GM21723 (cell line): ENCODE data around the gene SLC47A2.

Experiments used
- ATAC-seq: cut with Tn5 transposase; IDR thresholded peaks from one replicate; pipeline ENCODE4 v1.9.1; 2021; ENCODE audit warnings: mild to moderate bottlenecking, moderate library complexity; ENCODE audit not compliant: unreplicated experiment

SLC47A2 gene

DNA sequence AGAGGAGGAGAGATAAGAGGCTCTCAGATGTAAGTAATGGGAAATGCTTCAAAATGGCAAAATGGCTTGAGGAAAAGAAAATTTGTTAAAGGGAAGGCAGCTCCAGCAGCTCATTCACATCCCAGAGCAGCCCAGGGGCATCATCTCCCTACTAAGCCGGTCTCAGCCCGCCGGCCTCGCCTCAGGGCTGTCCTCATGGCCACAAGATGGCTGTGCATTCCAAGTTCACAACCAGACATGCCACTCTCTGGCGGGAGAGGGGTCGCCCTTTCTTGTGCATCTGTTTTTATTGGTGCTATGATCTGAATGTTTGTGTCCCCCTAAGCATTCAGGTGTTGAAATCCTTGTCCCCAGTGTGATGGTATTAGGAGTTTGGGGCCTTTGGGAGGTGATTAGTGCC, 13.5 kb upstream of the SLC47A2 start:
- no peak for ATAC-seq

DNA sequence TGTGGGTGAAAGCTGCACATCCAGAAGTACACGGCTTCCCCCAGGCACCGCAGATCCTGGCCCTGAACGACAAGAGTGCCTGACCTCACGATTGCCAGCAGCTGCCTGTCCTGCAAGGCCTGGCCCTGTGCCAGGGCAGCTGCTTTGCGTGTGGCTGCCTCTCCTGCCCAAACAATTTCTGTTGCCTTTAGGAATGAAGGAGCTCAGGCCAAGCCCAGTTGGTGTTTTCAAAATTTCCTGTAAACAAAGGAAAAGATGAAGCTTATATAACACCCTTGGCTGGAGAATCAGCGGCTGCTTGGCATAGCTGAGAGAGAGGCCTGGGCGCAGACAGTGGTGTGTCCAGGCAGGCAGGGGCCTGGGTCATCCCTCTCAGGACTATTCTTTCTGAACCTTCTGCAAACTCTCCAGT, 11.7 kb upstream of the SLC47A2 start:
- ATAC-seq, result no peak

DNA sequence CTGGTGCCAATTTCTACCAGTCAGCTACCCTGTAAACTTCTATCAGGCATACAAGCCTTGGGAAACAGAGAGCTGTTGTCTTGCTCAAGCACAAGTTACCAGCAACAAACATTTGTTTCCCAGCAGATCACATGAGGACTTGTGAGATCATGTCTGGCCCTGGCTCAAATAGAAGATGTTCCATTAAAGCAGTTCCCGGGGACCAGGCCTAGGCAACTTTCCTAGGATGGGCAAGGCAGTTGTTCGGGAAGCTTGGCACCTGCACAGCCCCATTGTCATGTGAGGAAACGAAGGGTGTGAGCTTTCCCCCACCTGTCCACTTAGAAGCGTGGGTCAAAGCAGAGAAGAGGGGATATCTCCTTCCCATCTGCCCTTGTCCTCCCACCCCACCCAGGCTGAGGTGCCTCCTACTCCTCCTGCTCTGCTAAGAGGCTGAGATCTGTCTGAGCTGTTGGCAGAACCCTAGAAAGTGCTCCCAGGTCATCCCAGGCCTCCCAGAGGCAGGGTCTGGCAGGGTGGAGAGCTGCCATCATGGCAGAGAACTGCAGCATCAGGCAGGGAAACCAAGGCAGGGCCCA, 11.2 kb upstream of the SLC47A2 start:
- ATAC-seq, result no peak

DNA sequence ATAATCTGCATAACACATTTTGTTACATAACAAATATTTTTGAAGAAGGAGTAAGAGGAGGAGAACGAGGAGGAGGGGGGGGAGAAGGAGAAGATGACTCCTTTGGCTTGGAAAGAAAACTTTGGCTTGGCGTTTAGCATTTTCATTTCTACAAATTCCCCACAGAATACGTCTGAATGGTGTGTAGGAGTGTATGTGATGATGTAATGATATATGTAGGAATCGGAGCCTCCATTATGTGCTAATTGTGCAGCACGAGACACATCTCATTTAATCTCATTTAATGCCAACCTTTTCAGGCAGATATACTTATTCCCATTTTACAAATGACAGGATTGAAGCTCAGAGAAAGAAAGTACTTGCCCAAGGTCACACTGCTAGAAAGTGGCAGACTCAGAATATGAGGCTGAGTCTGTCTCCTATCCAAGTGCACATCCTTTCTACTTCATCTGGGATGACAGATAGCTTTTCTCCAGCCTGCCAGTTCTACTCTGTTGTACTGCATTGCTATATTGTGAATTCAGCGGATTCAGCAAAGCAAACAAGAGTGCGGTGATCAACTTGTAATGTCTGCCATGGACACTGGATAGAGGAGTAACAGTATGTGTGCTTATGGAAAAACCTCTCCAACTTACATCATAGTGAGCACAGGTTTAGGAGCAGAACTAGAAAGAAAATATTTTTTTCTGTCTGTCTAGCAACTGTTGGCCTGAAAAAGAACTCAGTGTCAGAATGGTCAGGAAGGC, 10.4 kb upstream of the SLC47A2 start:
- no peak for ATAC-seq

DNA sequence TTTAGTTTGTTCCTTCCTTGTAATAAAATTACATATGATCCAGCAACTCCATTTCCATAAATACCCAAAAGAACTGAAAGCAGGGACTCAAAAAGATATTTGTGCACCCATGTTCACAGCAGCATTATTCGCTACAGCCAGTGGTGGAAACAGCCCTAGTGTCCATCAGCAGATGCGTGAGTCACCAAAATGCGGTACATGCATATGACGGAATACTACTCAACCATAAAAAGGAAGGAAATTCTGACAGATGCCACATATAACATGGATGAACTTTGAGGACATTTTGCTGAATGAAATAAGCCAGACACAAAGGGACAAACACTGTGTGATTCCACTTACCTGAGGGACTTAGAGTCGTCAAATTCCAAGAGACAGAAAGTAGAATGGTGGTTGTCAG, 9.1 kb upstream of the SLC47A2 start:
- ATAC-seq, result no peak

DNA sequence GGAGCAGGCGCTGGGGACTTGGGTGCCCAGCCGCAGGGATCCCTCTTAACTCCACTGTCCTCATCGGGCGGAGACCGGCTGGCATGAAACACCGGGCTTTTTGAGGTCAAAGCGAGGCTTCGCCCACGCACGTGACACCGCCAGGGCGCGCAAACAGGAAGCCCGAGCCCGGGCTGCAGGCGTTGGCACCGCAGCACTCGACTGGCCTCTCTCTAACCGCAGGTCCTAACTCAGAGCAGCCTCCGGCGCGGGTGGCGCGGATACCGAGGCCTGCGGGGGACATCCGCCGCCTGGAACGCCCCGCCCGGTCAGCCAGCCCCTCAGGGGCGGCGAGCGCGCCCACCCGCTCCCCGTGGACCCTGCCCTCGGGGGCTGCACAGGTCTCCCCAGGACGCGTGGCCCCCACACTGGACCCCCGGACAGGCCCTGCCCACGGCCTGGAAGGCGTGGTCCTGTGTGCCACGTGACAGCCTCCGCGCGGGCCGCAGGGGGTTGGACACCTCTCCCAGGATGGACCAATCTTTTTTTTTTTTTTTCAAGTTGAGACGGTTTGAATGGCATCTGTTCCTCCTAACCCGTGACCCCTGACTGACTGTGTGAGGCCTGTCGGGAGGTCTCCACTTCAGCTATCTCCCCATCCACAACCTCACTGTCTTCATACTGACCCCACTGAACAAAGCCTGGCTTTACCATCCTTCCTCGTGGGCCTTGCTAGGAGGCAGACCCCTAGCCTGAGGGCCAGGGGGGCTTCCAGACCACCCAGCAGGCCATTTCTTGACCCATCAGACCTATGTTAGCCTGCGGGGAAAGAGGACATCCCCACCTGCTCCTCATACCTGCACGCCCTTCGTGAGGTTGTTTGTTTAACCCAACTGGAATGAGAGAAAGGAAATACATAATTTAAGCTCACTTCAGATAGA, 8.4 kb upstream of the SLC47A2 start:
- no peak for ATAC-seq

DNA sequence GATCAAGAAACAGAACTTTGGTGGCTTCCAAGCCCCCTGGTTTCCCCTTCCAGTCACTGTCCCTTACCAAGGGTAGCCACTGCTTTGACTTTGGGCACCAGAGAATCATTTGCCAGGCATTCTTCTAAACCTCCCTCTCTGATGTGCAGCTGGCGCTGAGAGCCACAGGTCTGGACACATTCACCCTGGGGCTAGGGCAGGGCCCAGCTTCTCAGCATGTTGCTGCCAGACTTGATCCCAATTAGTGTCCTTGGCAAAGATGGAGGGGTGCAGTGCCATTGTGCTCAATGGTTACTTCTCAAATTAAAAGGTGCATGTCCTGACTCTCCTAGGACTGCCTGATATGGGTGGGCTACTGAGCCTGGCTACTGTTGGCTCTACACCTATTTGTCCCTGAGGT, 7.6 kb upstream of the SLC47A2 start:
- ATAC-seq, result no peak

DNA sequence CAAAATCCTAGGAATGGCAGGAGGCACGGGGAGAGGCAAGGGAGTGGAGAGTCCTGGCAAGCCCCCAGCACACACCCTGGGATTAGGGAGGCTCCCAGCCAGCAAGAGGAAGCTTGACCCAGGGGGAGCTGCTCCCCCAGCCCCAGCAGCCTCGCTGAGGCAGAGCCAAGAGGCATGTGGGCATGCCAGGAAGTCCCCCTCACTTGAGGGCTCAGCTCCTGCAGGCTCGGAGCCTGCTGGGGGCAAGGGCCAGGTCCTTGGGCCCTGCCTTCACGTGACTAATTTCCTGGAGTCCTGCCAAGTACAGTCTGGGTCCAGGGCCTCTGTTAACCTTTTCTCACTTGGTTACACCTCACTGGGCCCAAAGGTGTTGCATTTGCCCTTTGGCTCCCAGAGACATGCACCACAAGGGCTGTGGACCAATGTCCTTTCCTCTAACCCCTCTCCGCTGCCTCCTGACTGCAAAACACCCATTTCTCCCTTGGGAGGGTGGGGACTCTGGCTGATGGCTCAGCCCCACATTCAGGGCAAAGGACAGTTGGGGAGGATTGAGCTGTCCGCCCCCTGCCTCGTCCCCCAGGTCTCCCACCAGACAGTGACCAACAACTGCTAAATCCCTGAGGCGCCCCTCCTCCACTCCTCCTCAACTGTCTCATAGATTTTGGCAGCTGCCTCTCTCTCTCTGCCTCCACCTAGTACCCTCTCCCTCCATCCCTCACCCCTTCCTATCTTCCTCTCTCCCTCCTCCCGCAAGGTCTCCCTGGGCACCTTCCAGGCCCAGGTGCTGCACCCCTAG, 4.4 kb upstream of the SLC47A2 start:
- no peak for ATAC-seq

DNA sequence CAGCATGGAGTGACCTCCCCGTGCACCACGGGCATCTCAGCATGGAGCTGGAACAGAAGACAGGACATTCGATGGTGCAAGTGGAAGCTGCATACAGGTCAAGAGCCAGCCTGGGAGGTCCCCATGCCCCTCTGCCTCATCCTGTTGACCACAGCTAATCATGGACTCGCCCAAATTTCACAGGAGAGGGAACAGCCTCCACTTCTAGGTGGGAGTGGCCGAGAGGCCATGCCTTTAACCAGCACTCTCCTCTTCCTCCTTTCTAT, 3.8 kb upstream of the SLC47A2 start:
- no peak for ATAC-seq

DNA sequence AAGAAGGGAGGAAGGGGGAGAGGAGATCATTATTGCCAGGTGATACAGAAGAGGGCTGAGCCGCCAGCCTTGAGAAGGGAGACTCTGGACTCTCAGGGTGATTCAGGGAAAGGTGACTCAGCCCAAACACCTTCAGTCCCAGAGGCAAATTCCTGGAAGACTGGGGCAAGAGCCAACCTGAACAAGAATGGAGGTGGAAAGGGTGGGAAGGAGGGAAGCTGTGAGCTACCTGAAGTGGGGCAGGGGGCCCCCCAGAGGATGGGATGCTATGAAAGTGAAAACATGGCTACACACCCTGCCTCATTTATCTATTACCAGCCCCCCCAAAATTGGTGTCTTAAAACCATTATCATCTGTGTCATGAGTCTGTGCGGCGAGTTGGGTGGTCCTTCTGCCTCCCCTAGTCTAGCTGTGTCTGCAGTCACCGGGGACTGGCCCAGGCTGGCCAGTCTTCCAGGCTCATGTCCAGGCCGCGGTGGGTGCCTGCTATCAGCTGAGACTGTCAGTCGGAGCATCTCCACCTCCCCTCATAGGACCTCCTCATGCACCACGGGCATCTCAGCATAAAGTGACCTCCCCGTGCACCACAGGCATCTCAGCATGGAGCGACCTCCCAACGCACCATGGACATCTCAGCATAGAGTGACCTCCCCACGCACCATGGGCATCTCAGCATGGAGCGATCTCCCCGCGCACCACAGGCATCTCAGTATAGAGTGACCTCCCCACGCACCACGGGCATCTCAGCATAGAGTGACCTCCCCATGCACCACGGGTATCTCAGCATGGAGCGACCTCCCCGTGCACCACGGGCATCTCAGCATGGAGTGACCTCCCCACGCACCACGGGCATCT, 3.2 kb upstream of the SLC47A2 start:
- ATAC-seq, result no peak

DNA sequence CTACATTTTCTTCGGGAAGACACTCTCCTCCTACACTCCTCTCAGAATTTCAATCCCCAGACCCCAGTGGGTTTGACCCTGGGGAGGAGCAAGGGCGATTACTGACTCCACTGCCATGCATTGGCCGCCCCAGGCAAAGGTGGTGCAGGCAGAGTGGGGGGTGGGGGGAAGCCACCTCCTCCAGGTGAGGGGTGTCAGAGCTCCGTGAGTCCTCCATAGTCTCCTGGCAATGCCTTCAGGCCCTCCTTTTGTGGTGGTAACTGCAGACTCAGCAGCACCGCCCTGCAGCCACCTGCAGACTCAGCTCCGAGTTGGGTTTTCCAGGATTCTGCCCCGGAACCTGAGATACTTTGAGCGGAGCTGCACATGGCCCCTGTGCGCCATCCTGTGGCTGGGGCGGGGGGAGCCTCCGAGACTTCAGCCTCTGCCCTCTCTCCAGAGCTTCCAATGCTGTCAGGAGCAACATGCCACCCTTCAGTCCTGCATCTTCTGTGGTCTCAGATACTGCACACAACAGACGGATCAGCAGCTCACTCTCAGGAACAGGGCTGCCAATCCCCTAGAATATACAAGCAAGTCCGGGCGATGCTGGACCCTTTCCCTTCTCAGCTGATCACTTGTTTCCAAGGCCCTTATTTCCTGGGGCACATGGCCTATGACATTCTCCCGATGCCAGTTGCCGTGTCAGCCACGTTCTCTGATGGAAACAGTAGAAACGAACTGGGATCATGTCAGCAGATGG, 2.4 kb upstream of the SLC47A2 start:
- no peak for ATAC-seq

DNA sequence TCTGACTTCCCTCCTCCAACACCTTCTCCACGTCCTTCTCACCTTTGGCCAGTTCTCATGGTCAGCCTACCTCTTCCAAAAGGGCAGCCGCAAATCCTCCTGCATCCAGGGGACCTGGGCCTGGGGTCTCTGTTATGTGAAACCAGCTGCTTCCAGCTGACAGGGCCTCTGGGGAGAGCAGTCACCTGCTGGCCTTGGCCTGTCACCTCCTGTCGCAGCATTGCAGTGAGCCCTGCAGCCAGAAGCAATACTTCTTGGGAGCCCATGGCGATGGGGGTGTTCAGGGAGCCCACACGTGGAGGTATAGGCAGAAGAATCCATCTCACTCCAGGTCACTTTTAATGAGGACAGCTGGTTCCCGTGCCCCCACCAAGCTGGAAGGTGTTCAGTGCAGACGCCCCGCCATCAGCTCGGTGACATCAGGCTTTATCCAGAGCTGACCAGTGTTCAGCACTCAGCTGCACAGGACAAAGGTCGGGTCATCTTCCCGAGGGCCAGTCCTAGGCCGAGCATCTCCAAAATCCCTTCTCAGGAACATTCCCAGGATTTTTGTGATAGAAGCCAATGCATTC, 1.7 kb upstream of the SLC47A2 start:
- no peak for ATAC-seq

DNA sequence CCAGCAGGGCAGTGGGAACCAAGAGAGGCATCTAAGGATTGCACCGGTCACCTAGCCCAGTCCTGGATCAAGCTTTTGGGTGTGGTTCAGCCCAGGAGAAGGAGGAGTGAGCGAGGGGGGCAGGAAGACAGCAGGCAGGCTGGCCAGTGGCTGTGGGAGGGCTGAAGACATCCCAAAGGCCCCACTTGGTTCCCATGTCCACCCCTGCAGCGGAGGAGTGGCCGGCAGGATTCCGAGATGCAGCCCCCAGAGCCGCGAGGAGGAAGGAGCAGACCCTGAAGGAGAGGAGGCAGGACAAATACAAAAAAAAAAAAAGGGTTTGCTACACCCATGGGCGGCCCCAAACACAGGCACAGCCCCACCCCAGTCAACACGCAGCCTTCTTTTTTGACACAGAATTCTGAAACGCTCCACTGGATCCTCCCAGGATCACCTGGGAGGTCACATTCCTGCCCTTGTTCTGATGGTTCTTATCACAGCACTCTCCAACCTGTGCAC, 1.1 kb upstream of the SLC47A2 start:
- no peak for ATAC-seq

DNA sequence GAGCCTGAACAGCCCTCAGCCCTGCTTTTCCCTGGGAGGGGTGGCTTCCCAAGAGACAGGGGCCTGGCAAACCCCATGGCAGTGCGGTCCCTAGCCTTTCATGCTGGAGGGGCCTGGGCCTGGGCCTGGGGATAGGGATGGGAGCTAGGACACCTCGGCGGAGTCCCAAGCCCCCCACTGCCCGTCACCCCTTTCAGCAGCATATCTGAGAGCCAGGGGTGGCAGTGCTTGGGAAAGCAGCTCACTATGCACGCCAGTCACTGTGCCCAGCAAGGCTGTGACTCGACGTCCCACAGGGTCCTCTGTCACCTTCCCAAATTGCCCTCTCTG, 612 bp upstream of the SLC47A2 start:
- no peak for ATAC-seq

DNA sequence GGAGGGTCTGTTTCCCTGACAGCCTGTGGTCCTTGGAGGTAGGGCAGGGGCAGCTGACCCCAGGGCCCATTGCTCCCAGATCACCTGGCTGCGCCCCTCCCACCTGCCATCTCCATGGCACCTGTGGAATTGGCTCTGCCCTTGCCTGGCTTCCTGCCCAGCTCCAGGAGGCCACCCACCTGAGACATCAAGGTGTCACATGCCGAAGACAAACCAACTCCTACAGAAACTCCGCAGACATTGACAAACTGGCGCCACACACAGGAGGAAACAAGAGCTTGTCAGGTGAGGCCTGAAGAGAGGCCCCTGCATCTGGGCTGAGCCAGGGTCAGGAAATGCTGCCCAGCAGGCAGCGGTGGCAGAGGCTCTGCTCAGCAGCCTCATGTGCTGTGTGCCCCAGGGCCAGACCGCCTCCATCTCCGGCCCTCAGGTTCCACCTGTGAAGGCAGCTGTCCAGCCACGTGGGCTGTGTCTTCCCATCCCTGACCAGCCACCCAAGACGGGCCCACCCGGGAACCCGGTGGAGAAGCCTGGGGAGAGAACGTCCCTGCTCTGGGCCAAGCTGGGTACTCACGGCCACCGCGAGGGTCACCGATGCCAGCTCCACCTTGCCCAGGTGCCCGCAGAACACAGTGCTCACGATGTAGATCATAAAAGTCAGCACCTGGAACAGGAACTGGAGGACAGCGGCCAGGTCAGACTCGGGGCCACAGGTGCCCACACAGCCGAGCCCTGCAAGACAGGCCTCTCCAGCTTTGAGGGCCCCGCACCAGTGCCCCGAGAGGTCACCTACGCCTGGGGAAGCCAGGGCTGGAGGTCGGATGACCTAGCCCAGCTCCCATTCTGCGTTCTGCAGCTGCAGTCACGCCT, 1.6 kb downstream of the SLC47A2 start:
- no peak for ATAC-seq

DNA sequence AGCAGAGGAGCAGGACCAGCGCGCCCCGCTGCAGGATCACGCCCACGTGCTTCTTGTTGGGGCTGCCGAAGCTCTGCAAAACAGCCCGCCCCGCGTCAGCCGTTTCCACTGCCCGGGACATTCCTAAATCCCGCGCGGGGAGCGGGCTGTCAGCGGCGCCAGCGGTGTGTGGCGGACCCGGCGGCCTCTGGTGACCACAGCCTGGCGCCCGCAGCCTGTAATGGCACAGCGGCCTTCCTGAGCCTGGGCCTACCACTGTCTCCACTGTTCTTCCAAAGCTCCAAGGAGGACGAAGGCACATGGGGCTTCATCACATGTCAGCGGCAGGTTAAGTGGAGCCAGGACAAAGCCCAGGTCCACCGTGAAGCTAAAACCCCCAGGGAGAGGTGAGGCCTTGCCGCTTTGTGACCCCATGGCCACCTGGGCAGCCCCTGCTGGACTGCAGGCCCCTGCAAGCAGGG, 2.5 kb downstream of the SLC47A2 start:
- ATAC-seq, result no peak

DNA sequence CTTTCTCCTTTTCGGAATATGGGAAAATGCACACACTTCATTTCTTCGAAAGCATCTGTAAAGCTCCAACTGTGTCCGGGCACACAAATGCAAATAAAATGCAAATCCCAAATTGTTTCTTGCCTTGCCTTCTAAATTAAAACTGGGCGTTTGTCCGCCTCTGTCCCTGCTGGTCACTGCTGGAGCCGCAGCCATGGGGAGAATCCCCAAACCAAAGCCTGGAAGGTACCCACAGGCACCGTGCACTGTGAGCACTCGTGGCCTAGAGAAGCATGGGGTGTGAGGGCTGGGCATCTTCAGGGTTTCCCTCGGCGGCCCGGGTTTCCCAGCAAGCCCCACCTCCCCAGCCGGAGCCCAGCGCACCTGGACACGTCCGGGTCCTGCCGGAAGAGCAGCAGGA, 2.9 kb downstream of the SLC47A2 start:
- ATAC-seq, result no peak

DNA sequence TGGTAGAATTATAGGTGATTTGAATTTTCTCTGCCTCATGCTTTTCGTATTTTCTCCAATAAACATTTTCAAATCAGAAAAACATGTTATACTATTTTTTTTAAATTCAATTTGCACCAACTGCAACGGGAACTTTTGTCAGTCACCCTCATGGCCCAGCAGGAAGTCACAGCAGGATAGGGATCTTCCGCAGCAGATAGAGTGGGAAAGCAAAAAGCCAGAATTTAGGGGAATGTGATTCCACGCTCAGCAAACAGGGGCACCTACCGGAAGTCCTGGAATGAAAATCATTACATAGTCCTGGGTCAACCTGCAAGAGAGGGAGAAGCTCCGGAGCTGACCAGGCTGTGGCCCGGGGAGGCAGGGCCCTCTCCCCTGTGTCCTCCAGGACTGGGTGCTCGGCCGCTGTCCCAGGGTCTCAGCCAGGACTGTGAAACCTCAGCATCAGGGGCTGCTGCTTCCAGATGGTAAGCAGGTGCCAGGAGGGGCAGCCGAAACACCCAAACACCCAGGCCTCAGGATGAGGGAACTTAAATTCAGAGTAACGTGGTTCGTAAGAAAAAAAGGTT, 3.9 kb downstream of the SLC47A2 start:
- no peak for ATAC-seq
